Stimulated activated CD4-positive, alpha-beta T cell treated with anti-CD3 and anti-CD28 coated beads, Interleukin-4, amount 100 ng/mL, for 48 hours (primary cell): Measurements from ENCODE around the gene RNF13.

Experiments
- DNase-seq, 2 donors: peaks; one replicate each; pipeline ENCODE4 v3.0.0-alpha.2; 2020; ENCODE audit warnings: low read depth in 2 of 2

The RNF13 gene, protein sequence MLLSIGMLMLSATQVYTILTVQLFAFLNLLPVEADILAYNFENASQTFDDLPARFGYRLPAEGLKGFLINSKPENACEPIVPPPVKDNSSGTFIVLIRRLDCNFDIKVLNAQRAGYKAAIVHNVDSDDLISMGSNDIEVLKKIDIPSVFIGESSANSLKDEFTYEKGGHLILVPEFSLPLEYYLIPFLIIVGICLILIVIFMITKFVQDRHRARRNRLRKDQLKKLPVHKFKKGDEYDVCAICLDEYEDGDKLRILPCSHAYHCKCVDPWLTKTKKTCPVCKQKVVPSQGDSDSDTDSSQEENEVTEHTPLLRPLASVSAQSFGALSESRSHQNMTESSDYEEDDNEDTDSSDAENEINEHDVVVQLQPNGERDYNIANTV

DNA sequence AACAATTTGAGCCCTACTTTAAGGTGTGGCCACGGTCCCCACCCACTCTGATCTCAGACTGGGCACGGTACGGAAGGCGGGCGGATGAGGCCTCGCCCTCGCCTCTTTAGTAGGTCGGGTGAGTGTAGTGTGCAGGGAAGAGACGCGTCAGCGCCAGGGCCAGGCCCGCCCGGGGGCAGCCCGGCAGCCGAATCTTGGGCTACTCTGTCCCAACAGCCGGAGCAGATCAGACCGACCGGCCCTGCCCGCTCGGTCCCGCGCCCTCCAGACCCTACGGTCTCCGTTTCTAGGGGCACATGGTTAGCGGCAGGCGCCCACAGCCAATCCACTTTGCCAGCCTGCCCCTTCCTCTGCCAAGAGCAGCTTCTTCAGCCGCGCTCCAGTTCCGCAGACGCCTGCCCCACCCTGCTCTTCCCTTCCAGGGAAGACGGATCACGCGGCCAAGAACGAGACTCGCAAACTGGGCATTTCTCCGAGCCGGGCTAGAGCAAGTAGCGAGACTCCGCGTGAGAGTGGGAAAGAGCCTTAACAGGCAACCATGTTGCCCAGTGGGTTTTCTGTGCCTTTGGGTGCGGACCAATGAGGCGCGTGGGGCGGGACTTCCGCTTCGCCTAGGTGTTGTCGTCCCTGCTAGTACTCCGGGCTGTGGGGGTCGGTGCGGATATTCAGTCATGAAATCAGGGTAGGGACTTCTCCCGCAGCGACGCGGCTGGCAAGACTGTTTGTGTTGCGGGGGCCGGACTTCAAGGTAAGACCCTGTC, at the start of gene RNF13:
Gene RNF13, plus strand, starts transcription at position 610 of the 761 bp plus-strand sequence. CDS start 32,812 bp downstream, outside the sequence.
- peak; percentile 87 to 90 for DNase-seq

DNA sequence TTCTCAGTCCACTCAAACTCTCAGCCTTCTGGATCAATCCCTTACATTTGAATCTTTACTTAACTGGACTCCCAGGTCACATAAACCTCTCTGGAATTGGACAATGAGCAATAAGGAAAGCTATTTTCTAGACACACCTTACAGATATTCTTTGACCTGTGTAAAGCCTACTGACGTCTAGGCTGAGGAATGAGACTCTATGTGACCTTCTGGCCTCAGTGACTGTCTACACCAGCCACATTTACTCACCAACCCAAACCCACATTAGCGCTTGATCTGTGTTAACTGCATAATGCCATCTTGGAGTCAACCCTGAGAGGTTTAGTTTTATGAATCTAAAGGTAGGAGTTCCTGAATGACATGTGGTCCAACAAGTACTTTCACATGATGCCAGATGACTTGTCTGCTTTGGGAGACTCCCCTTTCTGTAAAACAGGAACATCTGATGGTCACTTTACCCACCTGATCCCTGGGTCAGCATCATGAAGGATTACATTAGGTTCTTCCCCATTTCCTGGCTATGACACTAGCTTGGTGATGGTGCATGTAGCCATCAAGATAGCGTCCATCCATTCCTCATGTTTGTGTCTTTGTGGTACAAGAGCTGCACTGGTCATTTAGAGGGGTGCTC, 49.3 kb upstream of the RNF13 start:
- DNase-seq, result no peak

DNA sequence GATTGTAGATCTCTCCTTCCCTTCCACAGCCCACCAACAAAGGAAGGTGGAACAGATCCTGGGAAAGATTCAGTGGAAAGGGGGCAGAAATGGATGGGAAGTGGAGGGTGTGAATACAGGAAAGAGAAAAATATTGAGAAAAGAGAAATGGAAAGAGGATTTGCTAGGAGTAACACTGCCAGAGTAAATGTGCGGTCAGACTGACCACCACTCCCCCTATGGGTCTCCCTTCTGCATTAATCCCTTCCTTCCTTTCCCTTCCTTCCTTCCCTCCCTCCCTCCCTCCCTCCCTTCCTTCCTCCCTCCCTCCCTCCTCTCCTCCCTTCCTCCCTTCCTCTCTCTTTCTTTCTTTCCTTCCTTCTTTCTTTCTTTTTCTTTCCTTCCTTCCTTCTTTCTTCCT, 48.7 kb upstream of the RNF13 start:
- no peak for DNase-seq

DNA sequence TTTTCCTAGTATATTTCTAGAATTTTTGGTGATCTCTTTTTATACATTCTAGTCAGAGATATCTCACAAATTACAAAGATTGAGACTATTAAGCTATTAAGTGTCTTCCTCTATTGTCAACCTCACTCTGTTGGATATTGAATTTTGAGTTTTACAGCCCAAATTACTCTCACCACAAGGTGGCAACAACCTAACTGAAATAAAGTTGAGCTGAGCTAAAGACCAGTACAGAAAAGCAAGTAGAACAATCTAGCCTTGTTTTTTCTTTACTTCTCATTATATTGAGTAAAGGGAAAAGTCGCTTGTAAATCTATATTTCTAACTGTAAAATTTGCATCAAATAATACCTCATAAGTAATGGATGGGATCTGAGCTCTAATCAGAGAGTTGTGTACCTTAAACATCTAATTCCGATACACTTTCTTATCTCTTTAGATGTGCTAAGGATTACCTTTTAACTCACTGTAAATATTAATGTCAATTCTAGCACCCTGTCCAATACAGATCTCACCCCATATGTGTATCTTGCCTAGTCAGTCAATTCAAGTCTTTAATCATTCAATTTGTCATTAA, 47.2 kb upstream of the RNF13 start:
- DNase-seq, result no peak

DNA sequence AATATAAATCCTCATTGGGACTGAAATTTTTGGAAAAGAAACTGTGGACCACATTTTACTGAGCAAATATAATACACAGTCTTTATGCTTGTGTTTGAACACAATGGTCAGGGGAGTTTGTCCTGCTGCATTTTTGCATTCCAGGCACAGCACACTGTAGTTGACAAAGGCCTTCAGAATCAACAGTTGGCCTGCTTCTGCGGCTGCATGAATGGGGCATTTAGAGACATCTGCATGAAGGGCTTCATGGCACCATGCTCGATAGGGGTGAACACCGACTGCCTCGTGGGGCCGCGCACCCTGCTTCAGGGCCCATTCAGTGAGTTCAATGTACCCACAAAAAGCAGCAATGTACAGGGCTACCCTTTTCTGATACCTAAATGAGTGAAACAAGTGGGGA, 45.3 kb upstream of the RNF13 start:
- DNase-seq, result no peak

DNA sequence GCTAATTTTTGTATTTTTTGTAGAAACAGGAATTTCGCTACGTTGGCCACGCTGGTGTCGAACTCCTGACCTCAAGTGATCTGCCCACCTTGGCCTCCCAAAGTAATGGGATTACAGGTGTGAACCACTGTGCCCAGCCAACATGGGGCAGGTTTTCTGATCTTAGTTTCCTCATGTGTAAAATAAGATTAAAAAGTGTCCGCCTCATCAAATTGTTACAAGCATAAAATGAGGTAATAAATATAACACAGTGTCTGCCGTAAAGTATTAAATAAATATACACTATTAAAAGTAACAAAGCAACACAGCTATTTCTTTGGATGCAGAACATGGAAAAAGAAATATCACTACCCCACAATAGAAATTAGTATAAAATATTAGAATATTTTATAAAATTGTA, 44.3 kb upstream of the RNF13 start:
- no peak for DNase-seq

DNA sequence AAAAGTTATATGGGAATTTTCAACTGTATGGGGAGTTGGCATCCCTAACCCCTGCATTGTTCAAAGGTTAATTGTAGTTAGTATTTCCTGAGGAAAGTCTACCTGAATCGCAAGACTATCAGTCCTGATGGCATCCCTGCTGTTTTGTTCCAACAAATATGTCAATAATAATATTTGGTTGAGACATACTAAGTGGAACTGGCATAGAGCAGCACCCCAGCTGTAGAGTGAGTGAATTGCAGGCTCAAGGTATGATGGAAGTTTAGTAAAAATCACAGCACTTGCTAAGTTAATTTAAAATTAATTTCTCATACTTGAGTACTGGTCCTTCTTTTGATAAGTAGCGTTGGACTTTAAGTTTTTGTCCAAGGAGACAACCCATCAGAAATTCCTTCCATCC, 42.8 kb upstream of the RNF13 start:
- DNase-seq, result no peak

DNA sequence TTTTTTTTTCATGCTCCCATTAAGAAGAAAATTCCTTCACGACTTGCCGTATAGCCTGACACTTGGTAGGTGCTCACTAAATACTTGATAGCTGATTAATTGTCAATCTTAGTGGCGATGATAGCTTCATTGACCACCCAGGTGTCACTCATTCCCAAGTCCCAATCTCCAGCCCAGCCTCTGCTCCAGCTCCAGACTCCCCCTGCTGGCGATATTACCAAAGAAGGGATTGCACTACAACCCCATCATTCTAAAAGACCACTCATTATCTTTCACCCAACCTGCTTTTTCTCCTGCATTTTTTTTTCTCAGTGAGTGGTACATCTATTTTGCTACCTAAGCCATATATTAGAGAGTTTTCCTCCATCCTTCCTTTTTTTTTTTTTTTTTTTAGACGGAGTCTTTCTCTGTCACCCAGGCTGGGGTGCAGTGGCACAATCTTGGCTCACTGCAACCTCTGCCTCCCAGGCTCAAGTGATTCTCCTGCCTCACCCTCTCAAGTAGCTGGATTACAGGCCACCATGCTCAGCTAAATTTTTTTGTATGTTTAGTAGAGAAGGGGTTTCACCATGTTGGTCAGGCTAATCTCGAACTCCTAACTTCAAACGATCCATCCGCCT, 41.3 kb upstream of the RNF13 start:
- DNase-seq, result peak; percentile 20 to 40

DNA sequence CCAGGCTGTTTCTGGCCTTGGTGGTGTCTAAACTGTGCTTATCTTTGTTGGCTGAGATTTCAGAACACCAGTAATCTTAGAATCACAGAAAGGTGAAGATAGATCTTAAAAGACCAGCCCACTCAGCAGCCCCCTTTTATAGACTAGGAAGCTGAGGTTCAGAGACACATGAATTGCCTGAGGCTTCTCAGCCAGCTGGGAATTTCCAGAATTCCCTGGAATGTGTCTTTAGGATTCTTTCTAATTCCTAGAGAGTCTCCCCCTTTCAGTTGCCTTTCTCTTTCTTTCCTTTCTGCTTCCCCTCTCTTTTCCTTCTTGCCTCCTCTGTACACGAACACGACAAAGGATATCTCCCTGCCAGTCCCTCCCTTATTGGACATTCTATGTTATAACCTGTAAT, 40.2 kb upstream of the RNF13 start:
- no peak for DNase-seq

DNA sequence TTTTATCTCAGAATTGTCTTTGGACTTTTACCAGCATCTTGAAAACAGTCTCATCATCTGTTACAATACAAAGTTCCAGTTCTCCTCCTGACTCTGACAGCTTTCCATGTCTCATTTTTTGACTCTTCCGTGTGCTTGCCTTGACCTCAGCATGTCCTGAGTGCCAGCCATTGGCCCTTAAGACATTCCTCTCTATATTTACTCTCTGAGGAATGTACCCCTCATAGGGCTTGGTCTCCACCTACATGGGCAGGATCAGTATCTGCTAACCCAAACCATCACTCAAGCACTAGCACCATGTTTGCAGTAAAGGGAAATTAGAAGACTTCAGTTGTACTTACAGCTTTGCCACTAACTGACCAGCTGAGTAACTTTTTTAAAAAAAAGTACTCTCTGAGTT, 36.8 kb upstream of the RNF13 start:
- no peak for DNase-seq

DNA sequence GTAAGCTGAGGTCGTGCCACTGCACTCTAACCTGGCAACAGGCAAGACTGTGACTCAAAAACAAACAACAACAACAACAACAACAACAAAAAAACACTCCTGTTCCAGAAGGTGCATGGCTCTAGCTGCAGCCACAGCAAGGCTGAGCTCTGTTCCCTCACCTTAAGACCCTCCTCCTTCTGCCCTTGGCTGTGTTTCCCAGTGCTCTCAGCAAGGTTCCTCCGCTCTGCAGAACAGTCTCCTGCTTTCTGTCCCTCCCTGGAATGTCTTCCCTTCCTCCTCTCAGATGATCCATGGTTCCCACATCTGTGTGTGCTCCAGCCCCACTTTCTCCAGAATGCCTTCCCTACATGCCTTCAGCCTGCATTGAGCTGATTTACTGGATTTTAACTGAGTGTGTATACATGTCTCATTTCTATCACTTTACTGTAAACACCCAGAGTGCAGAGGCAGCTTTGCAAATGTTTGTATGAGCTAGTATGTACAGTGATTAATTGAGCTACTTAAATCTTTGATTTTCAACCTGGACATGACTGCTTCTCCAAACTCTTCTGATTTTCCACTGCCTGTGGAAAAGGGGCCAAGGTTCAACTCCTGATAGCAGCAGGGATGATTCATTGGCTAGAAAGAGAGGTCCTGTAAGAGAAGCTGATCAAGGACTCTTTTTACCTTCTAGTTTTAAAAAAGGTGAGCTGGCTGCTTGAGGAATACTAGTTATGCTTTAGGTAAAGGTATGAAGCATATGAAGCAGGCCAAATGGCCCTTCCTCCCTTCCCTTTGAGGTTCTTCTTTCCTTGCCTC, 35.4 kb upstream of the RNF13 start:
- DNase-seq, result no peak

DNA sequence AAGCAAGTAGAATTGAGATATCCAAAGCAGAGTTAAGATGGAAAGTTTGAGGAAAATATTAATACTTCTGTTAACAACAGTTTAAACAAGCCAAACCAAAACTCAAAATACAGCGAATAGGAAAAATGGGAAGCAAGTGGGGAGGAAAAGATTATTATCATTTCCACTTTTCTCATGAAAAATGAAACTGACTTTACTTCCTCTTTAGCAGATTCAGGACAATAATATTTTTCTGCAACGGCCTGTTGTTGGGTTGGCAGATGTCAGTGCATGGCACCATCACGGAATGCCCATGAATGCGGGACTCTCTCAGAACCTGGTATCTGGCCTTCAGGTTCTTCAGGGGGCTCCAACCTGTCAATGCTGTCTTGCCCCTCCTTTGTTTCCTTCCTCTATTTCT, 31.8 kb upstream of the RNF13 start:
- no peak for DNase-seq

DNA sequence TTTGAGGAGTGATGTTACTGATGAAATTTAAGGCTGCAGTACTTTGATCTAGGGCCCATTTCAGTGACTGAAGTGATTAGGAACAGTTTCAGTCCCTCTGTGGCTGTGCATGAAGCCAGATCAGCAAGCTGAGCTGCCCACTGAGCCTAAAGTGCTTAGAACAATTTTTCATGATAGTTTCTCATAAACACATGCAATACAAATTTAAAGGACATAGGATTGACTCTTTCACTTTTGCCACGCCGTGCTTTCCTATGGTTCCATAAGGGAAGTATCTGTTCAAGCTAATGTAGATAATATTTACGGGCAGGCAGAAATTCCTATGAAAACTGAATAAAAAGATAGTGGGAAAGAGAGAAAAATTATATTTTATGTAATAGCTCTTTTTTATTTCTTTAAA, 31.3 kb upstream of the RNF13 start:
- DNase-seq, result no peak

DNA sequence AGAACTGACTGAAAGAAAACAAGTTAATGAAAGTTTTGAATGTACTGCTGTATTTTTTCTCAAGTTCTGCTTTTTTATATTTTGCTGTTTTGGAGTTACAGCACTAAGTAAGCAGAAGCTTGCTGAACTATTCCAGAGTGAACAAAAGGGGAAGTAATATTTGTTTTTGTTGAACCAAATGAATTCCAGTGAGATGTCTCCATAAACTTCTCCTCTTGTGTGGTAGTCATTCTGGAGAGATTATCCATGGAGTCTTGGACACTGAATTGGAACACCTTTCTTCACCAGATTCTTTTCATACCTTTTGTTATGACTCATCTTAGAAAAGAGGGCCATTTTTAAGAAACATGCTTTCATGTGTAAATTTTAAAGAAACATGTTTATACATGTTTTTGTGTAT, 29.4 kb upstream of the RNF13 start:
- DNase-seq, result no peak

DNA sequence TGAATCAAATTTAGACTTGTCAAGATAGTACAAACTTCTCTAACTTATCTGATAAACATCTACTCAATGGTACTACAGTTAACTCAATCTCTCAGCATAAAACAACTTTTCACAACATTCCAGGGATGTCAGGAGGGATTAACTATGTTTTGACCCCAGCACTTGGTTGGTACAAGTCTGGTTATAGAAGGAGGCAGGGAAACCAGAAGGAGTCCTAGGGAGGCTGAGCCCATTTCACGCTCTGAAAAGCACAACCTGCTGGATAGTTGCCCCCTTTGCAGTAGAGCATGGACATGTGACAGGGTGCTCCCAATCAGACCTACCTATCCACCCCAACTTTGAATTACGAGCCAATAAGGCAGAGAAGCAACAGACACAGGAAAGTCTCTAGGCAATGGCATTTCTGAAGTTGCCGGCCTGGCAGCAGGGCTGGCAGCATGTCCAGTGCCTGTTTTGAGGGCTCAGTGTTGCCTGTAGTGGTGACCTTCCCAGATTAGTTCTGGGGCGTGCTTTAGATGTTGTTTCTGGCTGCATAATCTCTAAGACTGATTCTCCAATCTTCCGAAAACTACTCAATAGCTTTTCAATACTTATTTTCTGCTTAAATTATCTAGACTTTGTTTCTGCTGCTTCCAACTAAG, 28.8 kb upstream of the RNF13 start:
- no peak for DNase-seq

DNA sequence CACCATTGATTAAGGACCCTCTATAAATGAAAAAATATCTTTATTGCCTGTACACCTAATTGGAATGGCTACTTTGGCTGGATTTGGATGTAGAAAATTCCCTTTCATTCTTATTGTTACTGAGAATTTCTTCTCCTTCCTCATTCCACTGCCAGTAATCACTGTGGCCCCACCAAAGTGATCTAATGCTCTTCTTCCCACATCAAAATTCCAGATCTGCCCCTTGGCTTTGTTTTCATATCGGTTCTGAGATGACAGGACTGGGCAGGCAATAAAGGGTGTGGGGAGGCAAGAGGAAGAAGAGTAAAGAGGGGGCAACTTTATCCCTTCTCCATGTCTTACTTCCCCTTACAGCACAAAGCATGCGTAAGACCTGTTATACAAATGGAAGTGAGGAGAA, 22.7 kb upstream of the RNF13 start:
- DNase-seq, result no peak

DNA sequence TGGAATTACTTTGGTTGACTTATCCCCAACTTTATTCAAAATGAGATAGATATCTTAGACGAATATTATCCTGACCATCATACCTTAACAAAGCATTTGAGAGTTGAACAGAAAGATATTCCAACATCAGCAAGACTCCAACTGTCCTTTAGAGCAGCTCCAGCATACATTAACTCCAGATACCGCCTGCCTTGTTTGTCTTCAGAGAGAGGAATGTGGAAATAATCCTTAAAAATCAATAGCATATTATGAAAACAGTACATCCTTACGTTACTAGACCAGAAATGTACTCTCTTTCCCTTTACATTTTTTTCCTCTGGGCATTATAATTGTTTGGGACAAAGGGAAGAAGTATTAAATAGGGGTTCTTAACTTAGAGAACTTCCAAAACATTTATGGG, 22.3 kb upstream of the RNF13 start:
- DNase-seq, result no peak

DNA sequence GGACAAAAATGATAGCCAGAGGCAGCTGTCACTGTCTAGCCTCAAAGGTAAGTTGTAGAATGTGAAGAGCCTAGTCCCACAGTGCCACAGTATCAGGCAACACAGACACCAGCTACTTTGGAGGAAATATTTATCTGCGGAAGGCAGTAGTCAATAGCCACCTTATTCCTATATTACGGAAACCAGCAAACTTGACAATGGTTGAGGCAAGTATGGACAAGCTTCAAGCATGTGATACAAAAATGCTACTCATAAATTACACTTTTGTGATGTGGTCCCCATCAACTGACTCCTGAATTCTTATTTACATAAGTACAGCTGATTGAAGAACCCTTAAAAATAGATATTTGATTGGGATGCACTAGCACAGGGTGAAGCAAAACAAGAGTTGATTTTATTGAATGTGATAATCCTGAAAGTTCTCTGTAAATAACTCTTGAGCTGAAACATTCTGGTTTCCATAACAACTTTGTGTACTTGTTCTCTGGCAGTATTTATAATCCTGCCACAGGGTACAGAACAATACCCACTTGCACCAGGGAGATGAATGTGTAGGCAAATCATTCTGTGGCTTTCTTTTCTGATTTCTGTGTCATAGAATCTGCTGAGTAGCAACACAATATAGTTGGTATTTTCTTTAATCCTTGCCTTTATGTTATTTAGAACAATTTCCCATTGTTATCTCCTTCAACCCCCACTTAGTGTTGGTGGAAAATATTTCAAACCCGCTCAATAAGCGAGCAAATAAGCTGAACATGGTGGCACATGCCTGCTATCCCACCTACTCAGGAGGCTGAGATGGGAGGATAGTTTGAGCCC, 20.4 kb upstream of the RNF13 start, which contains the start of gene ANKUB1:
Gene ANKUB1, minus strand, starts transcription at position 103 of the 819 bp plus-strand sequence. CDS start 188 bp downstream, outside the sequence.
- DNase-seq, result no peak

DNA sequence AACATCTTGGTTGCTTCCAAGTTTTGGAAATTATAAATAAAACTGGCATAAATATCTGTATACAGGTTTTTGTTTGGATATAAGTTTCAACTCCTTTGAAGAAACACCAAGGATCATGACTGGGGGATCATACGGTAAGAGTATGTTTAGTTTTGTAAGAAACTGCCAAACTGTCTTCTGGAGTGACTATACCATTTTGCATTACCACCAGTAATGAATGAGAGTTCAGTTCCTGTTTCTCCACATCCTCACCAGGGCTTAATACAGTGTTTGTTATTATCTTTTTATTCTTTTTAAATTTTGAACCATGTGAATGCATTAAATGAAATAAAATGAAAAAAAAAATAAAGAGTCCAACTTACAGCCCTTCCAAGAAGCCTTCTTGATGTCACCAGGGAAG, 17.0 kb upstream of the RNF13 start:
- DNase-seq, result no peak

DNA sequence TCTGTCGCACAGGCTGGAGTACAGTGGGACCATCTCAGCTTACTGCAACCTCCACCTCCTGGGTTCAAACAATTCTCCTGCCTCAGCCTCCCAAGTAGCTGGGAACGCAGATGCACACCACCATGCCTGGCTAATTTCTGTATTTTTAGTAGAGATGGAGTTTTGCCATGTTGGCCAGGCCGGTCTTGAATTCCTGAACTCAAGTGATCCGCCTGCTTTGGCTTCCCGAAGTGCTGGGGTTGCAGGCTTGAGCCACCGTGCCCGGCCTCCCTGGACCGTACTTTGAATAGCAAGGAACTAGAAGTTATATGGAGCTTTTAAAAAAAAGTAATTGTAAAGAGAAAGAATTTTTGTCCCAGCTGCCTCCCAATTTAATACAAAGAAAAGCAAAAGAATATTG, 12.3 kb upstream of the RNF13 start:
- DNase-seq, result no peak
